Activated T-helper 17 cell treated with anti-CD3 and anti-CD28 coated beads, Interleukin-2, amount 50 U/mL, for 72 hours (primary cell): ENCODE measurements around the gene IL15RA. TPM values are rescaled to one million over a fixed set of nuclear protein-coding genes. Genes with fewer than 3 reads are reported as not detected.
A peak's percentile ranks its signal among the peaks of the same experiment; 100 is the strongest.

Experiments
- ATAC-seq: fragments of 150-1000 bp; cut with Tn5 transposase; replicated peaks from 2 replicates; pipeline ENCODE4 v1.10.0; 2021; ENCODE audit warnings: mild to moderate bottlenecking, moderate library complexity
- H3K27ac Mint-ChIP-seq: one replicate; pipeline ENCODE4 v1.8.0; 2022; ENCODE audit warnings: mixed read lengths
- H3K27me3 Mint-ChIP-seq: one replicate; pipeline ENCODE4 v1.8.0; 2022; ENCODE audit warnings: mixed read lengths
- H3K36me3 Mint-ChIP-seq: one replicate; pipeline ENCODE4 v1.8.0; 2022; ENCODE audit warnings: low read depth, mild to moderate bottlenecking, mixed read lengths
- H3K4me1 Mint-ChIP-seq: one replicate; pipeline ENCODE4 v1.8.0; 2022; ENCODE audit warnings: mixed read lengths
- H3K4me3 Mint-ChIP-seq: one replicate; pipeline ENCODE4 v1.8.0; 2022; ENCODE audit warnings: mild to moderate bottlenecking, mixed read lengths
- H3K9me3 Mint-ChIP-seq: one replicate; pipeline ENCODE4 v1.8.0; 2022; ENCODE audit warnings: mixed read lengths
- total RNA-seq, 2 donors: library from RNA; stranded (reverse); gene quantifications; one replicate each; pipeline ENCODE4 v1.2.3, GENCODE V29; 2022

The IL15RA gene
- 10 to 100 TPM; 25.5 to 28.2 TPM for total RNA-seq

GRCh38 chr10:5977471-5978229, at the start of gene IL15RA:
IL15RA (minus strand) TSS chr10:5977543; CDS start chr10:5977492, 51 bp downstream.
- no peaks in the 10 kb centered on the region for H3K27me3 Mint-ChIP-seq
- no peaks in the 10 kb centered on the region for H3K9me3 Mint-ChIP-seq
- H3K36me3 Mint-ChIP-seq, result peaks cover 34% of the 10 kb centered on the region
- H3K4me3 Mint-ChIP-seq, result peak within 1 kb of the TSS; percentile 96
- peak; percentile 77 for ATAC-seq
- peaks cover 19% of the 10 kb centered on the region for H3K4me1 Mint-ChIP-seq
- H3K27ac Mint-ChIP-seq, result peak within 1 kb of the TSS; percentile 93

DNA sequence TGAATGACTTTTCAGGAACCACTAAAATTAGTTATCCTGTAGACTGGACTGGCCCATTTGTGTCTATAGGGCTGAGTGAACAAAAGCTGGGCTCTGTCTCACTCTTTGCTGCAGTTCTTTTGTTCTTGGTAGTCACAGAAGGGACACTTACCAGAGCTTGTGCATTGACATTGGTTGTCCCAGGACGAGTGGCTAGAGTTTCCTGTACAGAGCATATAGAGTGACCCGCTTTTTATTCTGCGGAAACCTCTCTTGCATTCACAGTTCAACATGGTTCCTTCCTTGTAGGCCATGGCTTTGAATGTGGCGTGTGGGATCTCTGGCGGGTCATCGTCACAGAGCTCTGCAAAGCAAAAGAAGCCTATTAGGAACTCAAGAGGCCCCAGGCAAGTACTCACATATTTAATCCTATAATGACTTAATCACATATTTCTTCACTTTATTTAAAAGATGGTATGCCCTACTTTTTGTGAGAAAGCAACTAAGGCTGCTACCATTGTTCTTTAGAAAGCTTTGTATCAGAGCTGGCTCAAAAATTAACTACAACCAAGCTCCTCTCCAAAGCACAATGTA, 48.4 kb upstream of the IL15RA start:
- peak overlapping the region; percentile 62 for H3K27ac Mint-ChIP-seq
- no peaks in the 10 kb centered on the region for H3K27me3 Mint-ChIP-seq
- ATAC-seq, result no peak
- no peaks in the 10 kb centered on the region for H3K9me3 Mint-ChIP-seq
- peaks cover 100% of the 10 kb centered on the region for H3K36me3 Mint-ChIP-seq
- H3K4me3 Mint-ChIP-seq, result no peak overlapping the region
- H3K4me1 Mint-ChIP-seq, result peaks cover 56% of the 10 kb centered on the region

DNA sequence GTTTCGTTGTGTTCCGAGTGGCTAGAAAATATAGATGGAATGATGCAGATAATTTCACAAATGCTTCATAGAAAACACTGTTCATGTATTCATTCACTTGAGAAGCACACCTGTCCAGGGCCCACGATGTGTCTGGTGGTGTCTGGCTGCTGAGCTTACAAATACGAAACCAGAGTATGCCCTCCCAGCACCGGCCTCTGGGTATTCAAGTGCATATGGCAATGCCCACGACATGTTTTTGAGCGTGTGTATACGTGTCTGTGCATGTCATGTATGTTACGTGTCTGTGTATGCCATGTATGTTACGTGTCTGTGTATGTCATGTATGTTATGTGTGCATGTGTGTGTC, 47.0 kb upstream of the IL15RA start:
- peaks cover 100% of the 10 kb centered on the region for H3K36me3 Mint-ChIP-seq
- ATAC-seq, result no peak
- no peaks in the 10 kb centered on the region for H3K27me3 Mint-ChIP-seq
- peak overlapping the region; percentile 99 for H3K27ac Mint-ChIP-seq
- no peaks in the 10 kb centered on the region for H3K9me3 Mint-ChIP-seq
- H3K4me1 Mint-ChIP-seq, result peaks cover 52% of the 10 kb centered on the region
- H3K4me3 Mint-ChIP-seq, result peak overlapping the region; percentile 26

- Mint-ChIP-seq H3K9me3 (peaks cover 5% of the 10 kb centered on the region), H3K36me3 (peaks cover 100% of the 10 kb centered on the region), H3K27ac (peak overlapping the region; percentile 99), H3K4me1 (peaks cover 57% of the 10 kb centered on the region), H3K27me3 (no peaks in the 10 kb centered on the region), H3K4me3 (peak overlapping the region; percentile 26)
- no peak for ATAC-seq
Observed at GRCh38 chr10:6023661-6024333, 46.5 kb upstream of the IL15RA start.

- Mint-ChIP-seq H3K27me3 (no peaks in the 10 kb centered on the region), H3K36me3 (peaks cover 100% of the 10 kb centered on the region), H3K27ac (peak overlapping the region; percentile 99), H3K4me3 (peak overlapping the region; percentile 39), H3K4me1 (peaks cover 54% of the 10 kb centered on the region), H3K9me3 (peaks cover 5% of the 10 kb centered on the region)
- ATAC-seq, result no peak
Observed at GRCh38 chr10:6022660-6023059, 45.3 kb upstream of the IL15RA start.

- Mint-ChIP-seq H3K27ac (peak overlapping the region; percentile 99), H3K4me3 (peak overlapping the region; percentile 65)
Observed at GRCh38 chr10:6020826-6021225, 43.5 kb upstream of the IL15RA start.

DNA sequence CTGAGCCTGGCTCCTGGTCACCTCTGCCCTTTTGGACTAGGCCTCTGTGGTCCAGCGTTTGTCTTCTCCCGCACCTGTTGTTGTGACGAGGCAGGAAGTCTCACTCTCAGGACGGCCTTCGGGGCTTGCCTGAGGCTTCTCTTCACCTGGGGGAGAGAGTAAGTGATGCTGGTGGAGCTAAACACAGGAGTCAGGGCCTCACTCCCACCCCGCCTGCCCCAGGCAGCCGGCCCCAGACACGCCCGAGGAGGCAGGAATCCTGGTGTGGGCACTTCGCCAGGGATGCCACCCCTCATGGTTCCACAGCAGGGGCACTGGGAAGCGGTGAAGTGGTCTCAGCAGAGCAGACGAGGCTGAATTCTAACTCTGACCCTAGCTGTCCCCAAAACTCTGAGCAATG, 42.5 kb upstream of the IL15RA start:
- Mint-ChIP-seq H3K9me3 (peaks cover 5% of the 10 kb centered on the region), H3K36me3 (peaks cover 100% of the 10 kb centered on the region), H3K4me1 (peaks cover 55% of the 10 kb centered on the region), H3K27me3 (no peaks in the 10 kb centered on the region), H3K27ac (peak overlapping the region; percentile 99), H3K4me3 (peak overlapping the region; percentile 65)
- peak; percentile 11 for ATAC-seq

More at GRCh38 chr10:6020826-6021225, 43.5 kb upstream of the IL15RA start:
- H3K36me3 Mint-ChIP-seq, result peaks cover 100% of the 10 kb centered on the region
- ATAC-seq, result no peak
- no peaks in the 10 kb centered on the region for H3K27me3 Mint-ChIP-seq
- H3K9me3 Mint-ChIP-seq, result peaks cover 5% of the 10 kb centered on the region
- H3K4me1 Mint-ChIP-seq, result peaks cover 47% of the 10 kb centered on the region

GRCh38 chr10:6019010-6019782, 41.9 kb upstream of the IL15RA start:
- Mint-ChIP-seq H3K4me3 (peak overlapping the region; percentile 65), H3K4me1 (peaks cover 56% of the 10 kb centered on the region), H3K27ac (peak overlapping the region; percentile 99), H3K36me3 (peaks cover 100% of the 10 kb centered on the region), H3K9me3 (peaks cover 5% of the 10 kb centered on the region), H3K27me3 (no peaks in the 10 kb centered on the region)
- ATAC-seq, result peak; percentile 2

DNA sequence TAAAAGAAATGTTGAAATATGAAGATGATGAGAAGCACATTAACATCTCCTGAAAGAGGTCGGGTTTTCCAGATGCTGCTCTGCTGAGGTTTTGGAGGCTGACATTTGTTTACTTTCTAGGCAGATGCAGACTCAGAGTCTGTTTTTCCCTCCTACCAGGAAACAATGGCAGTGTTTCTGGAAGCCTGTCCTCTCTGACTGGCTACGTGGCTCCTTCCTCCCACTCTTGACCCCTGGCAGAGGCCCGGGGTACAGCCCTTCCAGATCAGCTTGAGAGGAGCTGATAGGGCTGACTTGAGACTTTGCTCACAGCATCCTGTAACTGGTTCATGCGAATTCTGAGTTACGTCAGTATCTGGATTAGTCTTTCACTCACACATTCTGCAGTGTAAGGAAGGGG, 41.1 kb upstream of the IL15RA start:
- Mint-ChIP-seq H3K27me3 (no peaks in the 10 kb centered on the region), H3K4me1 (peaks cover 53% of the 10 kb centered on the region), H3K36me3 (peaks cover 100% of the 10 kb centered on the region), H3K4me3 (peak overlapping the region; percentile 65), H3K9me3 (peaks cover 5% of the 10 kb centered on the region), H3K27ac (peak overlapping the region; percentile 99)
- no peak for ATAC-seq

GRCh38 chr10:6017781-6018354, 40.5 kb upstream of the IL15RA start:
- H3K9me3 Mint-ChIP-seq, result peaks cover 5% of the 10 kb centered on the region
- H3K4me1 Mint-ChIP-seq, result peaks cover 53% of the 10 kb centered on the region
- H3K36me3 Mint-ChIP-seq, result peaks cover 100% of the 10 kb centered on the region
- no peaks in the 10 kb centered on the region for H3K27me3 Mint-ChIP-seq
- no peak for ATAC-seq
- H3K4me3 Mint-ChIP-seq, result no peak overlapping the region
- peak overlapping the region; percentile 99 for H3K27ac Mint-ChIP-seq

DNA sequence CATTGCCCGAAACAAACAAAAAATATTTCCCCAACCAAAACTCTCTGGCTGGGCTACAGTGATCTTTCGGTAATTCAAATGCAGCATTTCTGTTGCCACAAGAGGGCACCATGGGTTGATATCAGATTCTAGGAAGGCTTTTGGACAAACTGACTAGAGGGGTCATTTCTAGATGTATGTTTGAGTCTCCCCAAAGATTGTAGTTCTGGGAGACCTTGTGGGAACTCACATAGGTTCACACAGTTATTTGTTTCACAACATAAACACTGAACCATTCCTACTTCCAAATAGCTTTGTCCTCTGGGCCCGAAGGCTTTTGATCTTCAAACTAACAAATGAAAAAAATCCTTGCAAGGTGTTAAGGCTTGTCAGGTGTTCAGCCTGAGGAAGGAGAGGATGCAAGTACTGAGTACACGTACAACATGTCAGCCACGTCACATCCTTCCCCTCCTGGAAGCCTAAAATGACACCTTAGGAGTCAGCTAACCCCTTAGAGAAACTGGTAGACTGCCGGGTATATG, 37.0 kb upstream of the IL15RA start:
- H3K27me3 Mint-ChIP-seq, result no peaks in the 10 kb centered on the region
- peaks cover 5% of the 10 kb centered on the region for H3K9me3 Mint-ChIP-seq
- H3K36me3 Mint-ChIP-seq, result peaks cover 96% of the 10 kb centered on the region
- H3K4me1 Mint-ChIP-seq, result peaks cover 52% of the 10 kb centered on the region
- peak overlapping the region; percentile 99 for H3K27ac Mint-ChIP-seq
- H3K4me3 Mint-ChIP-seq, result peak overlapping the region; percentile 62
- peak; percentile 71 for ATAC-seq

DNA sequence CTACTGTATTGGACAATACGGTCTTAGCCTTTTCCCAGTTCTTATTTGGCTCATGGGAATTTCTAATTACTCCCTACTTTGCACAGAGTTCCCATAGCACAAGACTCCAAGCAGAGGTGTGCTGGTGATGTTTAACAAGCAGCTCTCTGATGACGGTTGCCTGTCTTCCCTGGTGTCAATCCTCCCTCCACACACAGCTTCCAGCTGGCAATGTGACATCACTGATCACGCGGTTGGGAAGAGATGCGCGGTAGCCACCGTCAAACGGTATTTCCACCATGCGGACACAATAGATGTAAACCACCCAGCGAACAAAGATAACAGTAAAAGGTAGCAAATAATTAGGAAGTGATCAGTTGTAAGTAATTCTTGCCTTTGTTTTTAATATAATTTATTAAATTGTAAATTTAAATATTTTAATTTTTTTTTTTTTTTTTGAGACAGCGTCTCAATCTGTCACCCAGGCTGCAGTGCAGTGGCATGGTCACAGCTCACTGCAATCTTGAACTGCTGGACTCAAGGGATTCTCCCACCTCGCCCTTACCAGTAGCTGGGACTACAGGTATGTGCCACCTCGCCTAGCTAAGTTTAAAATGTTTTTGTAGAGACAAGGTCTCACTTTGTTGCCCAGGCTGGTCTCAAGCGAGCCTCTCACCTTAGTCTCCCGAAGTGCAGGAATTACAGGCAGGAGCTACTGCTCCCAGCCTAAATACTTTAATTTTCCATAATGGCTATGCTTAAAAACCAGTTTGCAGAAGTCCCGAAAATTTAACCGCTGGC, 36.3 kb upstream of the IL15RA start:
- Mint-ChIP-seq H3K4me3 (peak overlapping the region; percentile 62), H3K9me3 (no peaks in the 10 kb centered on the region), H3K27me3 (no peaks in the 10 kb centered on the region), H3K4me1 (peaks cover 50% of the 10 kb centered on the region), H3K27ac (peak overlapping the region; percentile 99), H3K36me3 (peaks cover 93% of the 10 kb centered on the region)
- ATAC-seq, result no peak
